ENCODE data around the gene HCK. TPM values are rescaled to one million over a fixed set of nuclear protein-coding genes. Genes with fewer than 3 reads are reported as not detected.

Gene HCK
- total and polyA plus RNA-seq, 2 donors = 8.3 to 12.2 TPM

DNA sequence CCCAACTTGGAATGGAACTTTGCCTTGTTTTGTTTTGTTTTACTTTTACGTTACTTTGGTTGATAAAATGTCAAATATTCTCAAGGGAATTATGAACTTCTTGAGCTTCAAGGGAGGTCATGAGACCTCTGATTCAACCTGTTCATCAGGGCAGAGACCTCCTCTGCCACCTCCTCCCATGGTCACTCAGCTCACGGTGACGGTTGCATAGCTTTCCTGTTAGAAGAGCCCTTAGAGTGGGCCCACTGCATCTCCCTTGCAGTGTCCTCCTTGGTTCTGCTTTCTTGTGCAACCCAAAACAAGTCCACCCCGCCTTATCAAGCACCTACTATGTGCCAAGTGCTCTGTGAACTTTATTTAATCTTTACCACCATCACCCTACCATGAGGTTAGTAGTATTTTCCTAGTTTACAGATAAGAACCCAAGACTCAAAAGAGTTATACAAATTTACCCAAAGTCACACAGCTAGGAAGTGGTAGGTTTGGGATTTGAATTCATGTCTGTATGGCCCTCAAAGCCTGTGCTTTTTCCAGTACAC lies 72.9 kb downstream of the HCK start:
- 93% methylated on average over 4 of the region's 4 CpGs for WGBS
- no peaks in the 10 kb centered on the region for H3K4me1 ChIP-seq (ENCODE audit: insufficient read depth)
- no peak for DNase-seq (ENCODE audit: extremely low spot score)
- no peak overlapping the region for H3K4me3 ChIP-seq (ENCODE audit: low read depth, low read length)
- H3K27ac ChIP-seq (ENCODE audit: low read depth) = no peak overlapping the region
- no peaks in the 10 kb centered on the region for H3K36me3 ChIP-seq (ENCODE audit: insufficient read depth)

DNA sequence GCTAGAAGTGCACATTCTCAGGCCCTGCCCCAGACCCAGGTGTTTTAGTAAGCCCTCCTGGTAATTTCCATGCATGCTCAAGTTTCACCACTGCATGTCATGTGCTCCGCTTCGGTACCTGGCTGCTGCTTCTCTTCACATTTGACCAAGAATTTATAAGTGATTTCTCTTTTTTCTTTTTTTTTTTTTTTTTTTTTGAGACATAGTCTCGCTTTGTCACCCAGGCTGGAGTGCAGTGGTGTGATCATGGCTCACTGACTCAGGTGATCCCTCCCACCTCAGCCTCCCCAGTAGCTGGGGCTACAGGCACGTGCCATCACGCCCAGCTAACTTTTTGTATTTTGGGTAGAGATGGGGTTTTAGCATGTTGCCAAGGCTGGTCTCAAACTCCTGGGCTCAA lies 73.5 kb downstream of the HCK start:
- no peaks in the 10 kb centered on the region for H3K4me1 ChIP-seq (ENCODE audit: insufficient read depth)
- WGBS = 90% methylated on average over 5 of the region's 5 CpGs
- H3K36me3 ChIP-seq (ENCODE audit: insufficient read depth) = no peaks in the 10 kb centered on the region
- no peak for DNase-seq (ENCODE audit: extremely low spot score)
- H3K27ac ChIP-seq (ENCODE audit: low read depth) = no peak overlapping the region
- no peak overlapping the region for H3K4me3 ChIP-seq (ENCODE audit: low read depth, low read length)

DNA sequence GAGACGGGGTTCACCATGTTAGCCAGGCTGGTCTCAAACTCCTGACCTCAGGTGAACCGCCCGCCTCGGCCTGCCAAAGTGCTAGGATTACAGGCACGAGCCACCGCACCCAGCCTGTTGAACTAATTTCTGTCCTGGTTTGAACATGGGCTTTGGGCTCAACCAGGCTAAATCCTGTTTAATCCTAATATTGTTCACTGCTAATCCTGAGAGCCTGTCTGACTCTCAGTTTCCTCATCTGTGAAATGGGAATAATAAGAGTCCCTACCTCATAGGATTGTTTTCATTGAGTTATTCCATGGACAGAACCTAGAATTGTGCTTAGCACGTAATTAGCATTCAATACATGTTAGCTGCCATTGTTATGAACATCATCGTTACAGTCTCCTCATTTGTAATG lies 74.9 kb downstream of the HCK start:
- no peaks in the 10 kb centered on the region for H3K4me1 ChIP-seq (ENCODE audit: insufficient read depth)
- H3K4me3 ChIP-seq (ENCODE audit: low read depth, low read length) = no peak overlapping the region
- no peak for DNase-seq (ENCODE audit: extremely low spot score)
- 96% methylated on average over 8 of the region's 8 CpGs for WGBS
- H3K36me3 ChIP-seq (ENCODE audit: insufficient read depth) = no peaks in the 10 kb centered on the region
- no peak overlapping the region for H3K27ac ChIP-seq (ENCODE audit: low read depth)

DNA sequence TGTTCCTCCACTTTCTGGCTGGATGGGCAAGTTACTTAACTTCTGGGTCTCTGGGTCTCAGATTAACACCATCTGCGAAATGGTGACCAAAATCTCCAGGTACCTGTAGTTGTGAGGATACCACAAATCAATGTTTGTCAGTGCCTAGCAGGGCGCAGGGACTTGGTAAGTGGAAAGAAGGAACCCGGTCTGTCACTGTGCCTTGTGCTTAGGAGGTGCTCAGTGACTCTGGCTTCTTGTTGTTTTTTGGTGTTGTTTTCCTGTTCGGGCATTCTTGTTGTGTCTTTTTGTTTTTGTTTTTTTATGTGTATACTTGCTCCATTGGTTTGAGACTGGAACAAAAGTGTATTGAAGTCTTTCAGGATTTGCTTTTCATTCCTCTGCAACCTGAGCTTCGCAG lies 75.3 kb downstream of the HCK start:
- H3K4me1 ChIP-seq (ENCODE audit: insufficient read depth) = no peaks in the 10 kb centered on the region
- H3K36me3 ChIP-seq (ENCODE audit: insufficient read depth) = no peaks in the 10 kb centered on the region
- 93% methylated on average over 5 of the region's 5 CpGs for WGBS
- no peak overlapping the region for H3K27ac ChIP-seq (ENCODE audit: low read depth)
- H3K4me3 ChIP-seq (ENCODE audit: low read depth, low read length) = no peak overlapping the region
- no peak for DNase-seq (ENCODE audit: extremely low spot score)

DNA sequence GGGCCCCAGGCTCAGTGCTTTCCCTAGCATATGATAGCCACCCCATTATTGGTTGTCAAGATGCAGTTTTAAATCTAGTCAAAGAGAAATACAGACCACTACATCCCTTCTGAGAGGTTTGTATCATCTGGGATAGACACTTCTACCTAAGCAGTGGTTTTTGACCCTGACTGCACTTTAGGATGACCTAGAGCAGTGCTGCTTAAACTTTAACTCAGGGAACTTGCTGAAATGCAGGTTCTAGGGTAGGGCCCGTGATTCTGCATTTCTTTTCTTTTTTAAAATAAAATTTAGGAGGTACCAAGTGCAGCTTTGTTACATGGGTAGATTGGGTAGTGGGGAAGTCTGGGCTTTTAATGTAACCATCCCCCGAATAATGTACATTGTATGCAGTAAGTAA lies 76.1 kb downstream of the HCK start:
- no peaks in the 10 kb centered on the region for H3K4me1 ChIP-seq (ENCODE audit: insufficient read depth)
- no peak overlapping the region for H3K27ac ChIP-seq (ENCODE audit: low read depth)
- no peak for DNase-seq (ENCODE audit: extremely low spot score)
- H3K4me3 ChIP-seq (ENCODE audit: low read depth, low read length) = no peak overlapping the region
- H3K36me3 ChIP-seq (ENCODE audit: insufficient read depth) = no peaks in the 10 kb centered on the region
- 98% methylated on average over 2 of the region's 2 CpGs for WGBS

DNA sequence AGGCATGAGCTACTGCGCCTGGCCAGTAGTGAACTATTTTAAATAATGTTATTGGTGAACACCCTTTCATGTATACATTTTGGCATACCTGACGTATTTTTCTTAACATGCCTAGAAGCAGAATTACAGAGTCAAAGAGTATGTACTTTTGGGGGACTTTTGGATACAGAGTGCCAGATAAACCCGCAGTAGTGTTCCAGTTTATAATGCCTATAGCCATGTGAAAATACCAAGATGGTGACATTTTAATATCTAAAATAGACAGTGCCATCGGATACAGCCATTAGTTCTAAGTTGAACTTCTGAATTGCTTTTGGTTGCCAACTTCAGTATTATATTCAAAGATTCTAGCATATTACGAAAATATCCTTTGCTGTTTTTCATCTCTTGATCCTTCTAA lies 77.8 kb downstream of the HCK start:
- Histone ChIP-seq H3K36me3 (ENCODE audit: insufficient read depth) (no peaks in the 10 kb centered on the region), H3K27ac (ENCODE audit: low read depth) (no peak overlapping the region), H3K4me3 (ENCODE audit: low read depth, low read length) (no peak overlapping the region), H3K4me1 (ENCODE audit: insufficient read depth) (no peaks in the 10 kb centered on the region)
- 95% methylated on average over 5 of the region's 5 CpGs for WGBS
- no peak for DNase-seq (ENCODE audit: extremely low spot score)

DNA sequence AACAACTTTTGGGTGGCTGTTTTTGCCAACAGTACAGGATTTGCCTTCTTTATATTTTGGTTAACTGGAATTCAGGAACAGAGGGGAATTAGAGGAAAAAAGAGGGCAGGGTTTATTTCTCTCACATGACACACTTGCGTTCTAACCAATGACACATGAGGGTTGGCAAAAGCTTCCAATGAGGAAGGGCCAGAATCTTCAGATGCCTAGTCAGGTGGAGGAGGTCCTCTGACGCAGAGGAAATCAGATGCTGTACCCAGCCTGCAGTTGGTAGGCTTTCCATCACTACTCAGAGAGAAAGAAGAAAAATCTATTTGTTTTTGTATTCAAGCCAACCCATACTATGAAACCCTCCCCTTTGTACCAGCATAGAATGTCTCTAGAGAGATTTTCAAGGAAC lies 78.3 kb downstream of the HCK start:
- Histone ChIP-seq H3K27ac (ENCODE audit: low read depth) (no peak overlapping the region), H3K4me3 (ENCODE audit: low read depth, low read length) (no peak overlapping the region), H3K36me3 (ENCODE audit: insufficient read depth) (no peaks in the 10 kb centered on the region), H3K4me1 (ENCODE audit: insufficient read depth) (no peaks in the 10 kb centered on the region)
- DNase-seq (ENCODE audit: extremely low spot score) = no peak
- WGBS = 91% methylated on average over 2 of the region's 2 CpGs

DNA sequence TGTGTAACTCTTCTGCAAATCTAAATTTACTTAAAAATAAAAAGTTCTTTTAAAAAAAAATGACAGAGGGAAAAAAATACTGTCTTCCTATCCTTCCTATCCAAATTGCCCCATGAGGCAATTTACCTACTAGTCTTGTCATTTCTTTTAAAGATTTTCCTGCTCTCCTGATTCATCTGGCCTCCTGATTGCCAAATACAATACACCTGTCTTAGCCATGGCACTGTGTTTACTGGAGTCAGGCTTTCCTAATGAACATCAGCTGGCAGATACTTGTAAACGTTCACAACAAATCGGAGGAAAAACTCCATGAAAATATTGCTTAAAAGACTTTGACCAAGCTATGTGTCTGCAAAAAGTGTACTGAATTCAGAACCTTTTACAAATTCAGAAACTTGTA lies 78.9 kb downstream of the HCK start:
- no peaks in the 10 kb centered on the region for H3K4me1 ChIP-seq (ENCODE audit: insufficient read depth)
- no peak overlapping the region for H3K4me3 ChIP-seq (ENCODE audit: low read depth, low read length)
- DNase-seq (ENCODE audit: extremely low spot score) = no peak
- no peaks in the 10 kb centered on the region for H3K36me3 ChIP-seq (ENCODE audit: insufficient read depth)
- WGBS = 79% methylated on average over 2 of the region's 2 CpGs
- no peak overlapping the region for H3K27ac ChIP-seq (ENCODE audit: low read depth)

DNA sequence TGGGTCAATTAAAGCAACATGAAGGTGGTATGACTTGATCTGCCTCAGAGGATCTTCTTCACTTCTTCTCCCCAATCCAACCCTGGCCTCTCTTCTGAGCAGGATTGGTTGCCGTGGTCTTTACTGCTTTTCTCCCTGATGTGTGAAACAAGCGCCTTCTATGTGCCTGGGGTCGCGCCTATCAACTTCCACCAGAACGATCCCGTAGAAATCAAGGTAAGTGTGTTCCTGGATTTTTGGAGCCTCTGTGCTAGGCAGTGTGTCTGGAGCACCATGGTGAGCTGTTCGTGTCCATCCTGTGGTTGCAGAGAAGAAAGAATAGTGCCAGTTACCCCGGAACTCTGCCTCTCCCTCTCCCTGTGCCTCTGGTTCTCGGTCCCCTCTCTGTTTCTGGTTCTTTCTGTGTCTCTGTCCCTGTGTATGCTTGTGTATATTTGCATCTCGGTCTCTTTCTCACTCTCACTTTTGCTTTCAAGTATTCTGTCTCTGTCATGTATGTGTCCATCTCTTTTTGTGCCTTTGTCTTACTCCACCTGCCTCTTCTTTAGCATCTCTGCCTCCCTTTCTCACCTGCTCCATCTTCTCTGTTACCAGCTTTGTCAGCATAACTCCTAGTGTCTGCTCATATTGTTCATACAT lies 81.0 kb downstream of the HCK start:
- H3K36me3 ChIP-seq (ENCODE audit: insufficient read depth) = no peaks in the 10 kb centered on the region
- no peak overlapping the region for H3K27ac ChIP-seq (ENCODE audit: low read depth)
- DNase-seq (ENCODE audit: extremely low spot score) = no peak
- no peak overlapping the region for H3K4me3 ChIP-seq (ENCODE audit: low read depth, low read length)
- 80% methylated on average over 10 of the region's 10 CpGs for WGBS
- H3K4me1 ChIP-seq (ENCODE audit: insufficient read depth) = no peaks in the 10 kb centered on the region

DNA sequence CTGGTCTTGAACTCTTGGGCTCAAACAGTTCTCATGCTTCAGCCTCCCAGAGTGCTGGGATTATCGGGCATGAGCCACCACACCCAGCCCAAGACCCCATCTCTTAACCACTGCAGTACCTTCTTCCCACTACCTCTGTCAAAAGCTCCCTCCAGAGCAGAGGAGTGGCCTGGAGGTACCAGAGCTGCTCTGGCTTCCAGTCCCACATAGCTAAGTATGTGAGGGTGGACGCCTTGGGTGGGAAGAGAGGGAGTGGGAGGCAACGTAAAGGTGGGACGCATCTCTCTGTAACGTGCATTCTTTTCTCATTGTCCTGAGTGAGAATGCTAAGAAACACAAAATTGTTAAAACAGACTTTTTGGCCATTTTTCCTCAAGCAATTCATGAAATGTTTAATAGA lies 82.0 kb downstream of the HCK start:
- DNase-seq (ENCODE audit: extremely low spot score) = no peak
- H3K4me3 ChIP-seq (ENCODE audit: low read depth, low read length) = no peak overlapping the region
- no peak overlapping the region for H3K27ac ChIP-seq (ENCODE audit: low read depth)
- no peaks in the 10 kb centered on the region for H3K4me1 ChIP-seq (ENCODE audit: insufficient read depth)
- H3K36me3 ChIP-seq (ENCODE audit: insufficient read depth) = no peaks in the 10 kb centered on the region
- 91% methylated on average over 5 of the region's 5 CpGs for WGBS

DNA sequence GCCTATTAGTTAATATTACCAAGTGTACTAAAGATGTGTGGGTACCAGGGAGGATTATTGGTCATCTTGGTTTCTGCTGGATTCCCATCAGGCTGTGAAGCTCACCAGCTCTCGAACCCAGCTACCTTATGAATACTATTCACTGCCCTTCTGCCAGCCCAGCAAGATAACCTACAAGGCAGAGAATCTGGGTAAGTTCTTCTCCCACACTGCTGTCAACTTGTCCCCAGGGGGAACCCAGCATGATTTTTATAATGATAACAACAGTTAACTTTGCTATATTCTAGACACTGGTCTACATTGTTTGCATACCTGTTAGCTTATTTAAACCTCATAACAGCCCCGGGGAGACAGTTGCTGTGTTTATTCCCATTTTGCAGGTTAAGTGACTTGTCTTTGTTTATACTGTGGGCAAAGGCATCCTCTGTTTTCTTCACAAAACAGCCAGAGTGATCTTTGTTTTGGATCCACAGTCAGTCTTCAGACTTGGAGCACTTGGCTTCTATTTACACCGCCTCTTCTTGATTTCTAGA lies 84.0 kb downstream of the HCK start:
- no peaks in the 10 kb centered on the region for H3K36me3 ChIP-seq (ENCODE audit: insufficient read depth)
- no peak overlapping the region for H3K27ac ChIP-seq (ENCODE audit: low read depth)
- 71% methylated on average over 3 of the region's 3 CpGs for WGBS

DNA sequence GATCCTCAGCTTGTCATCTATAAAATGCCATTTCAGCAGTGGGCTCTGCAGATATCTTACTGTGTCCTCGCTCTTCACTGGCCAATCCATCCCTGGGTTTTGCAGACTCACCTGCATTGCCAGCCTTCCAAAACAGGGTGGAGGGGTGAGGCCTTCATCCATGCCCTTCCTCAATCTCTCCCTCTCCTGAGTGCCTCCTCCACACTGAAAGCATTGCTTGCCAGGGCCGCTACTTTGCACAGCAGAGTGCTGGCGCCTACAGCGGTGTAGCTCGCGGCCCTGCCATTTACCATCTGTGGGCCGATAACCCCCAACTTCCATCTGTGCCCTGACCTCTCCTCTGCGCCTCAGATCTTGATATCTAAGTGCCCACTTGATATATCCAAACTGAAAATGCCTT lies 86.9 kb downstream of the HCK start:
- no peak for DNase-seq (ENCODE audit: extremely low spot score)

More for the DNA sequence above, 84.0 kb downstream of the HCK start:
- Histone ChIP-seq H3K4me3 (ENCODE audit: low read depth, low read length) (no peak overlapping the region), H3K4me1 (ENCODE audit: insufficient read depth) (no peaks in the 10 kb centered on the region)
- no peak for DNase-seq (ENCODE audit: extremely low spot score)

DNA sequence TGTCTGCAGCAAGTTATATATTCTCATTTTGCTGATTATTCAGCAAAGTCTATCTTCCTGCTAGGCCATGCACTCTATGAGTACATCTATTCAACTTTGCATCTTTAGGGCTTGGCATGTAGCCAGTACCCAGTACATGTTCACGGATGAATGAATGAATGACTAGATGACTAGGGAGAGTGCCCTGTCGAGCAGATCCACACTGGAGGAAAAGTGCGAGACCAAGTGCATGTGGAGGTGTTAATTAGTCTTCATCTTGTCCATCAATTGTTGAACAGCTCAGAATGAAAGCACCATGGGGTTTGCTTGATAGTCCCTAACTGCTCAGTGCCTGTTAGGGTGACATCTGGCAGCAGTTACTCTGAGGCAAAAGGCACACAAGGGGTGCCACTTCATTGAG lies 87.9 kb downstream of the HCK start:
- Histone ChIP-seq H3K27ac (ENCODE audit: low read depth) (no peak overlapping the region), H3K36me3 (ENCODE audit: insufficient read depth) (peaks cover 10% of the 10 kb centered on the region), H3K4me1 (ENCODE audit: insufficient read depth) (no peaks in the 10 kb centered on the region), H3K4me3 (ENCODE audit: low read depth, low read length) (no peak overlapping the region)
- DNase-seq (ENCODE audit: extremely low spot score) = no peak
- WGBS = 90% methylated on average over 3 of the region's 3 CpGs

More for the DNA sequence above, 86.9 kb downstream of the HCK start:
- Histone ChIP-seq H3K27ac (ENCODE audit: low read depth) (no peak overlapping the region), H3K4me3 (ENCODE audit: low read depth, low read length) (no peak overlapping the region), H3K36me3 (ENCODE audit: insufficient read depth) (peaks cover 10% of the 10 kb centered on the region), H3K4me1 (ENCODE audit: insufficient read depth) (no peaks in the 10 kb centered on the region)
- 97% methylated on average over 8 of the region's 8 CpGs for WGBS

DNA sequence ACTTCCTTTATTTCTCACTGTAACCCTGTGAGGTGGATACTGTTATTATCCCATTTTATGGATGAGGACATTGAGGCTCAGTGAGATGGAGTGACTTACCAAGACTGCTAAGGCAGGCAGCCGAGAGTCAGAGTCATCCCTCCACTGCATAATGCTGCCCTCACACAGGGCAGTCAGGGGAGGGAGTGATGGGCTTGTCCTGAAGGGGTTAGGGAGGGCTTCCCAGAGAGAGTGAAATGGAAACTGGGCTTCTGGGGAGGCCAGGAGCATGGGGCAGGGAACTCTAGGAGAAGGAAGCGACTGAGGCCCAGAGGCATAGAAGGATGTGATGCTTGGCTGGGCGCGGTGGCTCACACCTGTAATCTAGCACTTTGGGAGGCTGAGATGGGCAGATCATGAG lies 88.6 kb downstream of the HCK start:
- Histone ChIP-seq H3K4me3 (ENCODE audit: low read depth, low read length) (no peak overlapping the region), H3K36me3 (ENCODE audit: insufficient read depth) (peaks cover 10% of the 10 kb centered on the region), H3K27ac (ENCODE audit: low read depth) (no peak overlapping the region), H3K4me1 (ENCODE audit: insufficient read depth) (no peaks in the 10 kb centered on the region)
- over 99% methylated on average over 4 of the region's 4 CpGs for WGBS
- no peak for DNase-seq (ENCODE audit: extremely low spot score)

Data from urinary bladder (tissue), 4 donors.